GM13976 (cell line): ENCODE data around the gene DUS3L.

Experiments used
- DNase-seq: peaks from one replicate; pipeline ENCODE4 v3.0.0; 2012; ENCODE audit warnings: low spot score
- CTCF ChIP-seq: IDR thresholded peaks from 2 replicates; pipeline ENCODE4 v1.5.1; 2012; ENCODE audit warnings: borderline replicate concordance, mild to moderate bottlenecking; ENCODE audit not compliant: insufficient read depth; ENCODE audit errors: extremely low read depth, missing control alignments, control extremely low read depth
- in situ Hi-C: fragments of 300-500 bp; cut with MboI; formaldehyde crosslinking; loops from one replicate; pipeline ENCODE4 v1.12.0; 2022; ENCODE audit warnings: low sequenced_read_pairs, mixed read lengths, inconsistent platforms; ENCODE audit not compliant: unreplicated experiment

Gene DUS3L

GRCh38 chr19:5820785-5821184 lies 29.8 kb upstream of the DUS3L start:
- no peak for TF ChIP-seq CTCF
- DNase-seq, result no peak
- in situ Hi-C loops, result no loop called here

- no peak for TF ChIP-seq CTCF
Measured at GRCh38 chr19:5818594-5818993, 27.6 kb upstream of the DUS3L start.

GRCh38 chr19:5817218-5817617 lies 26.3 kb upstream of the DUS3L start:
- DNase-seq, result no peak
- no peak for TF ChIP-seq CTCF
- in situ Hi-C loops, result no loop called here

More at GRCh38 chr19:5818594-5818993, 27.6 kb upstream of the DUS3L start:
- no peak for DNase-seq
- in situ Hi-C loops, result no loop called here

GRCh38 chr19:5814852-5815246 lies 23.9 kb upstream of the DUS3L start:
- no peak for DNase-seq
- in situ Hi-C loops, result no loop called here
- no peak for TF ChIP-seq CTCF

GRCh38 chr19:5814123-5814851 lies 23.3 kb upstream of the DUS3L start:
- no peak for DNase-seq
- TF ChIP-seq CTCF, result no peak
- in situ Hi-C loops, result no loop called here

- in situ Hi-C loops, result no loop called here
Measured at GRCh38 chr19:5811117-5811516, 20.2 kb upstream of the DUS3L start.

More at GRCh38 chr19:5811117-5811516, 20.2 kb upstream of the DUS3L start:
- no peak for TF ChIP-seq CTCF
- no peak for DNase-seq
